Hepatocyte (in vitro differentiated cells): ENCODE data around the gene MPV17. TPM values are rescaled to one million over a fixed set of nuclear protein-coding genes. Genes with fewer than 3 reads are reported as not detected.

ENCODE experiments used
- DNase-seq: peaks from one replicate; pipeline ENCODE4 v3.0.0-alpha.2; 2016; ENCODE audit warnings: low spot score
- H2AFZ ChIP-seq: fragments of 200-600 bp; sonication (generic); 2 replicates; pipeline ENCODE4 v1.6.0; 2016; ENCODE audit warnings: antibody characterized with exemption, mild to moderate bottlenecking
- H3K27ac ChIP-seq: fragments of 200-600 bp; sonication (generic); 2 replicates; pipeline ENCODE4 v1.5.1; 2016; ENCODE audit warnings: mild to moderate bottlenecking
- H3K27me3 ChIP-seq: fragments of 200-600 bp; sonication (generic); 2 replicates; pipeline ENCODE4 v1.6.1; 2016
- H3K36me3 ChIP-seq: fragments of 200-600 bp; sonication (generic); replicated peaks from 2 replicates; pipeline ENCODE4 v1.5.1; 2016; ENCODE audit warnings: low read depth; ENCODE audit not compliant: insufficient read depth
- H3K4me1 ChIP-seq: fragments of 200-600 bp; sonication (generic); 2 replicates; pipeline ENCODE4 v1.5.1; 2016; ENCODE audit warnings: mild to moderate bottlenecking, moderate library complexity; ENCODE audit not compliant: insufficient read depth
- H3K4me2 ChIP-seq: fragments of 200-600 bp; sonication (generic); 2 replicates; pipeline ENCODE4 v1.6.0; 2016
- H3K4me3 ChIP-seq: fragments of 200-600 bp; sonication (generic); 2 replicates; pipeline ENCODE4 v1.5.1; 2016; ENCODE audit warnings: mild to moderate bottlenecking
- H3K79me2 ChIP-seq: fragments of 200-600 bp; sonication (generic); 2 replicates; pipeline ENCODE4 v1.6.0; 2017; ENCODE audit warnings: mild to moderate bottlenecking
- H3K9me2 ChIP-seq: fragments of 200-600 bp; sonication (generic); replicated peaks from 2 replicates; pipeline ENCODE4 v1.6.0; 2017; ENCODE audit warnings: mild to moderate bottlenecking; ENCODE audit not compliant: insufficient read depth
- H3K9me3 ChIP-seq: fragments of 200-600 bp; sonication (generic); 2 replicates; pipeline ENCODE4 v1.5.1; 2016; ENCODE audit warnings: low read depth, mild to moderate bottlenecking
- H4K20me1 ChIP-seq: fragments of 200-600 bp; sonication (generic); 2 replicates; pipeline ENCODE4 v1.6.0; 2016; ENCODE audit warnings: mild to moderate bottlenecking; ENCODE audit not compliant: insufficient read depth, poor library complexity, severe bottlenecking
- EZH2 ChIP-seq: fragments of 200-600 bp; sonication (generic); IDR thresholded peaks from 2 replicates; pipeline ENCODE4 v1.6.1; 2016; ENCODE audit warnings: antibody characterized with exemption, mild to moderate bottlenecking, borderline replicate concordance
- EZH2phosphoT487 ChIP-seq: fragments of 200-600 bp; sonication (generic); IDR thresholded peaks from one replicate; pipeline ENCODE4 v1.6.1; 2018; ENCODE audit warnings: antibody characterized with exemption, mild to moderate bottlenecking, low read depth, moderate library complexity; ENCODE audit not compliant: unreplicated experiment, severe bottlenecking
- WGBS: methylation state at CpG from one replicate; pipeline ENCODE4 v1.1.6; 2016; ENCODE audit warnings: low lambda C conversion rate; ENCODE audit errors: missing lambda C conversion rate; 5-methylcytosine and 5-hydroxymethylcytosine counted together
- polyA plus RNA-seq: library from polyadenylated mRNA; unstranded; fragments of >200 nt; fragmentation: Nextera tagmentation; extraction: Ambion mirVana; gene quantifications from 2 replicates; pipeline ENCODE4 v1.2.1, GENCODE V29; 2016
- total RNA-seq: library from RNA; depleted of rRNA; stranded (reverse); fragments of >200 nt; gene quantifications from 2 replicates; pipeline ENCODE4 v1.2.3, GENCODE V29; 2014
- TF ChIP-seq, protein P1 (sequence below): fragments of 200-600 bp; sonication (generic); IDR thresholded peaks from 2 replicates; pipeline ENCODE4 v1.5.1; 2016; ENCODE audit warnings: antibody characterized with exemption, mild to moderate bottlenecking; ENCODE audit not compliant: poor library complexity

MPV17 gene
- total and polyA plus RNA-seq, 2 experiments from 2014 or later = 71.4 to 111 TPM

- no peaks in the 10 kb centered on the region for H3K9me3 ChIP-seq
- no peak overlapping the region for H3K4me3 ChIP-seq
- H3K27me3 ChIP-seq = no peaks in the 10 kb centered on the region
- no peak overlapping the region for H2AFZ ChIP-seq
- H3K4me2 ChIP-seq = no peak overlapping the region
- no peak overlapping the region for H3K27ac ChIP-seq
- no peaks in the 10 kb centered on the region for H4K20me1 ChIP-seq
- TF ChIP-seq EZH2 (no peak), EZH2phosphoT487 (no peak)
- TF ChIP-seq, protein P1, sequence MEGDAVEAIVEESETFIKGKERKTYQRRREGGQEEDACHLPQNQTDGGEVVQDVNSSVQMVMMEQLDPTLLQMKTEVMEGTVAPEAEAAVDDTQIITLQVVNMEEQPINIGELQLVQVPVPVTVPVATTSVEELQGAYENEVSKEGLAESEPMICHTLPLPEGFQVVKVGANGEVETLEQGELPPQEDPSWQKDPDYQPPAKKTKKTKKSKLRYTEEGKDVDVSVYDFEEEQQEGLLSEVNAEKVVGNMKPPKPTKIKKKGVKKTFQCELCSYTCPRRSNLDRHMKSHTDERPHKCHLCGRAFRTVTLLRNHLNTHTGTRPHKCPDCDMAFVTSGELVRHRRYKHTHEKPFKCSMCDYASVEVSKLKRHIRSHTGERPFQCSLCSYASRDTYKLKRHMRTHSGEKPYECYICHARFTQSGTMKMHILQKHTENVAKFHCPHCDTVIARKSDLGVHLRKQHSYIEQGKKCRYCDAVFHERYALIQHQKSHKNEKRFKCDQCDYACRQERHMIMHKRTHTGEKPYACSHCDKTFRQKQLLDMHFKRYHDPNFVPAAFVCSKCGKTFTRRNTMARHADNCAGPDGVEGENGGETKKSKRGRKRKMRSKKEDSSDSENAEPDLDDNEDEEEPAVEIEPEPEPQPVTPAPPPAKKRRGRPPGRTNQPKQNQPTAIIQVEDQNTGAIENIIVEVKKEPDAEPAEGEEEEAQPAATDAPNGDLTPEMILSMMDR = no peak
- H3K9me2 ChIP-seq = no peaks in the 10 kb centered on the region
- no peaks in the 10 kb centered on the region for H3K36me3 ChIP-seq
- H3K4me1 ChIP-seq = peaks cover 10% of the 10 kb centered on the region
- 89% methylated on average over 12 of the region's 12 CpGs for WGBS
- DNase-seq = no peak
- H3K79me2 ChIP-seq = peaks cover under 1% of the 10 kb centered on the region
Measured at GRCh38 chr2:27316655-27317412, 6.1 kb downstream of the MPV17 start.

DNA sequence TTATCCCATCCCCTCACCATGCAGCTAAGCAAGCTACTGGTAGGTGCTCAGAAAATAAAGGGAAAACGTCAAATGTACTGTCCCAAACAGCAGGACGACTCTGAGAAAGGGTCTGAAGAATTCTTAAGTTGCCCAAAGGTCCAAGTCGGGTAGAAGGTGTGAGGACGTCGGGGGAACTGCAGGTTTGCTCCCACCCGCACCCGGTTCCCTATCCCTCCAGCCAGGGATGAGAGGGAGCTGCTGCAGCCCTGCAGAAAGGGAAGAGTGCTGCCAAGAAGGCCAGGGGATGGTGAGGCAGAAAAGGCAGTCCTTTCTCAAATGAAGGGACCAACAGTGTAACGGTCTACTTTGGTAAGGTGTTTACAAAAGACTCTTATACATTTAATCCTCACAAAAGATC is 7.8 kb downstream of the MPV17 start:
- TF ChIP-seq EZH2 (no peak), EZH2phosphoT487 (no peak)
- TF ChIP-seq, protein P1 = no peak
- no peaks in the 10 kb centered on the region for H3K36me3 ChIP-seq
- DNase-seq = no peak
- H3K9me2 ChIP-seq = no peaks in the 10 kb centered on the region
- H3K4me1 ChIP-seq = no peaks in the 10 kb centered on the region
- no peak overlapping the region for H2AFZ ChIP-seq
- 77% methylated on average over 8 of the region's 8 CpGs for WGBS
- no peaks in the 10 kb centered on the region for H4K20me1 ChIP-seq
- H3K4me2 ChIP-seq = no peak overlapping the region
- H3K27me3 ChIP-seq = no peaks in the 10 kb centered on the region
- no peaks in the 10 kb centered on the region for H3K79me2 ChIP-seq
- no peak overlapping the region for H3K27ac ChIP-seq
- no peak overlapping the region for H3K4me3 ChIP-seq
- no peaks in the 10 kb centered on the region for H3K9me3 ChIP-seq

DNA sequence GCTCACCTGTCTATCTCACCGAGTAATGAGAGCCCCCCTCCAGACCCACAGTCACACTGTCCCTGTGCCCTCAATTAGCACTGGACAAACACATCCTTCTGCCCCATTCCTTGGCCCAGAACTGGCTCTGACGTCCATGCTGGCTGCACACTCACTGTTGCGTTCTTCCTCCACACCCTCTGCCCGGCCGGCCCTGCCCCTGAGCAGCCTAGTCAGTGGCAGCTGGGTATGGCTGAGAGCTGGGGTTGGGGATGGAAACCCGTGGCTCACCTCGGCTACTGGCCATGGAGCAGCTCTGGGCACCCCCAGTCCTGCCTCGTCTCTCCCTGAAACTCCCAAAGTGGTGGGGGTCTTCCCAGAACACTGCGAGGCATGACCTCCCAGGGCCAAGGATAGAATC is 8.2 kb downstream of the MPV17 start:
- H3K27ac ChIP-seq = no peak overlapping the region
- no peaks in the 10 kb centered on the region for H3K27me3 ChIP-seq
- WGBS = 92% methylated on average over 9 of the region's 9 CpGs
- no peaks in the 10 kb centered on the region for H3K79me2 ChIP-seq
- DNase-seq = no peak
- no peak overlapping the region for H3K4me3 ChIP-seq
- H3K36me3 ChIP-seq = no peaks in the 10 kb centered on the region
- TF ChIP-seq, protein P1 = no peak
- TF ChIP-seq EZH2phosphoT487 = no peak
- no peak for TF ChIP-seq EZH2
- H3K9me2 ChIP-seq = no peaks in the 10 kb centered on the region
- no peak overlapping the region for H3K4me2 ChIP-seq
- H2AFZ ChIP-seq = no peak overlapping the region
- no peaks in the 10 kb centered on the region for H3K4me1 ChIP-seq
- no peaks in the 10 kb centered on the region for H3K9me3 ChIP-seq
- H4K20me1 ChIP-seq = no peaks in the 10 kb centered on the region
